ENCODE measurements around the gene CXCL9. TPM values are rescaled to one million over a fixed set of nuclear protein-coding genes. Genes with fewer than 3 reads are reported as not detected.

CXCL9 gene
- total and polyA plus RNA-seq, 7 donors, result 0.03 to 0.51 (median 0.14) TPM

DNA sequence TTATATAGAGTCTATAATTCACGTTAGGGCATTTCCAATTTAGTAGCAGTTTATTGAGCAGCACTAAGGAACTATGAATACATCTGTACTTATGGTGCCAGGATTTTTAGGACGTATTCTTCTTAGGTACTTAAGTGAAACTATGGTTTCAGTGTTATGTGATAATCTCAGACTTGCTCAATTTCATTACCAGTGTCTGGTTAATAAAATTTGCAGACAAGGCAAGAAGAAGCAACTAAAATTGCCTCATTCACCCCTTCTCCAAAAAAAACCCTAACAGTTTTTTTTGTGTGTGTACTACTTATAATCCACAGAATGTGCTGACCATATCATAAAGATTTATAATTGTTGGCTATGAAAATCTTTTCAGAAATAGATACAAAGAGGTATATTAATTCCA, 22.0 kb upstream of the CXCL9 start:
- TF ChIP-seq, protein P1, sequence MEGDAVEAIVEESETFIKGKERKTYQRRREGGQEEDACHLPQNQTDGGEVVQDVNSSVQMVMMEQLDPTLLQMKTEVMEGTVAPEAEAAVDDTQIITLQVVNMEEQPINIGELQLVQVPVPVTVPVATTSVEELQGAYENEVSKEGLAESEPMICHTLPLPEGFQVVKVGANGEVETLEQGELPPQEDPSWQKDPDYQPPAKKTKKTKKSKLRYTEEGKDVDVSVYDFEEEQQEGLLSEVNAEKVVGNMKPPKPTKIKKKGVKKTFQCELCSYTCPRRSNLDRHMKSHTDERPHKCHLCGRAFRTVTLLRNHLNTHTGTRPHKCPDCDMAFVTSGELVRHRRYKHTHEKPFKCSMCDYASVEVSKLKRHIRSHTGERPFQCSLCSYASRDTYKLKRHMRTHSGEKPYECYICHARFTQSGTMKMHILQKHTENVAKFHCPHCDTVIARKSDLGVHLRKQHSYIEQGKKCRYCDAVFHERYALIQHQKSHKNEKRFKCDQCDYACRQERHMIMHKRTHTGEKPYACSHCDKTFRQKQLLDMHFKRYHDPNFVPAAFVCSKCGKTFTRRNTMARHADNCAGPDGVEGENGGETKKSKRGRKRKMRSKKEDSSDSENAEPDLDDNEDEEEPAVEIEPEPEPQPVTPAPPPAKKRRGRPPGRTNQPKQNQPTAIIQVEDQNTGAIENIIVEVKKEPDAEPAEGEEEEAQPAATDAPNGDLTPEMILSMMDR (IDR thresholded peaks at IDR 0.05), result no peak
- 55 to 68% (median 57%) methylated on average over 2 of the region's 2 CpGs for WGBS, 3 donors
- H3K4me3 ChIP-seq, result no peak overlapping the region
- H3K36me3 ChIP-seq (ENCODE audit: insufficient read depth in 1 of 2, low read depth in 1 of 2), result no peaks in the 10 kb centered on the region
- intact Hi-C loops (cut with DNase I), result no loop called here
- ATAC-seq (no peak), DNase-seq (no peak)
- H3K27ac ChIP-seq, result no peak overlapping the region
- no peaks in the 10 kb centered on the region for H3K4me1 ChIP-seq
- no peaks in the 10 kb centered on the region for H3K27me3 ChIP-seq (ENCODE audit: insufficient read depth in 3 of 3, low read length in 2 of 3)
- no peaks in the 10 kb centered on the region for H3K9me3 ChIP-seq

DNA sequence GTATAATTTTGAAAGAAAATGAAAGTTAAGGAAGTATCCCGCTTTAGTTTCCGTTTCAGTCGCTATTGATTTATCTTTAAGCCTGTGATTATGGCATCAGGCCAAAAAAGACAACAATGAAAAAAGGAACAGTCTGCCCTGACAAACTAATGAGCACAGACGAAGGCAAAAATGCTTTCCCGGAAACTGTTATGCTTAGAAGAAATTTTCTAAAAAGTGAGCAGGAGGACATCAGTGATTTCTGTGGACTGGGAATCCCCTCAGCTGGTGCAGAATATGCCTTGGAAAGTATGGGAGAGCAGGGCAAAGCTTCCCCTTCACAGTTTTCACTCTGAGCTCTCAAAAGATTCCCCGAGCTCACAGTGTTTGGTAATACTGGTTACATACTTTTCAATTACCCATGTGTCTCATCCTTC, 21.0 kb upstream of the CXCL9 start:
- Histone ChIP-seq H3K27me3 (ENCODE audit: insufficient read depth in 3 of 3, low read length in 2 of 3) (no peaks in the 10 kb centered on the region), H3K4me1 (no peaks in the 10 kb centered on the region), H3K27ac (no peak overlapping the region), H3K4me3 (peak overlapping the region; percentile 46), H3K36me3 (ENCODE audit: insufficient read depth in 1 of 2, low read depth in 1 of 2) (no peaks in the 10 kb centered on the region), H3K9me3 (no peaks in the 10 kb centered on the region)
- no peak for ATAC-seq
- TF ChIP-seq, protein P1 (IDR thresholded peaks at IDR 0.05), result no peak
- intact Hi-C loops (cut with DNase I), result no loop called here
- DNase-seq, result no peak
- WGBS, 3 donors, result 21 to 31% (median 23%) methylated on average over 6 of the region's 6 CpGs

DNA sequence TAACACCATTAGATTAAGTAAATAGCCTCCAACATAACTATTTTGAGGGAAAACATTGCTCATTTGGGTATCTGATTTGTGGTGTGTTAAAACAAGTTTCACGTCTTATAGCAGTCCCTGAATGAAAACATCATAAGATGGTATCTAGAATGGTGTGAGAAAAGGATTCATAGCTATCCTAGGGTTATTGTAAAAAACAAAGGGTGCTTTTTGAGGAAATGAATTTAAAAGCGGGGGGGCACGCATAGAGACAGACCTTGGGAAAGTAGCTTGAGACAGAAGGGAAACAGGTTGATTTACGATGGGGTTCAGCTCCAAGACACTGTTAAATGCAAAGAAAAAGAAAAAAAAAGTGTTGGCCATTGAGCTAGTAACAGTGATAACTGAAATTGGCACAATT, 16.8 kb upstream of the CXCL9 start:
- TF ChIP-seq, protein P1 (IDR thresholded peaks at IDR 0.05), result no peak
- H3K27me3 ChIP-seq (ENCODE audit: insufficient read depth in 3 of 3, low read length in 2 of 3), result no peaks in the 10 kb centered on the region
- no peaks in the 10 kb centered on the region for H3K9me3 ChIP-seq
- no peak overlapping the region for H3K27ac ChIP-seq
- ATAC-seq (no peak), DNase-seq (no peak)
- H3K36me3 ChIP-seq (ENCODE audit: insufficient read depth in 1 of 2, low read depth in 1 of 2), result no peaks in the 10 kb centered on the region
- no peaks in the 10 kb centered on the region for H3K4me1 ChIP-seq
- H3K4me3 ChIP-seq, result no peak overlapping the region
- intact Hi-C loops (cut with DNase I), result no loop called here
- 81 to 84% (median 82%) methylated on average over 4 of the region's 4 CpGs for WGBS, 3 donors

DNA sequence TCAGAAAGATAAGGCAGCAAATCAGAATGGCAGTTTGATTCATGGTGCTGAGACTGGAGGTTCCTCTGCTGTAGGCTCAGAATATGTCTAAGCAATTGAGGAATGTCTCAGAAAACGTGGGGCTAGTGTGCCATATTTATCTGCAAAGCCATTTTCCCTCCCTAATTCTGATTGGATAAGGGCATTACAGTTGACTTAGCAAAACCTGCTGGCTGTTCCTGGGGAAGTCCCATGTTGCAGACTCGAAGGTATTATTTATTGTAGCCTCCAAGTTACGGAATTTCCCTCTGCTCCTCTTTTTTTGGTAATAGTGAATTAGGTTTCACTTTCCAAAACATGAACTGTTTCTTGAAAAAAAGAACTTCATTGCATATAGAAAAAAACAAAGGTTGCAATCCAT, 16.1 kb upstream of the CXCL9 start, which contains the start of gene CXCL10:
Gene CXCL10 (minus strand): TSS at position 109 of the 400 bp plus-strand sequence. CDS start 66 bp downstream, at position 43.
- no peaks in the 10 kb centered on the region for H3K4me1 ChIP-seq
- 24 to 27% (median 27%) methylated on average over 3 of the region's 3 CpGs for WGBS, 3 donors
- TF ChIP-seq, protein P1 (IDR thresholded peaks at IDR 0.05), result no peak
- ATAC-seq, result no peak
- H3K36me3 ChIP-seq (ENCODE audit: insufficient read depth in 1 of 2, low read depth in 1 of 2), result no peaks in the 10 kb centered on the region
- H3K9me3 ChIP-seq, result no peaks in the 10 kb centered on the region
- intact Hi-C loops (cut with DNase I), result no loop called here
- DNase-seq, result no peak
- H3K27me3 ChIP-seq (ENCODE audit: insufficient read depth in 3 of 3, low read length in 2 of 3), result no peaks in the 10 kb centered on the region
- H3K4me3 ChIP-seq, result no peak within 1 kb of the TSS
- no peak within 1 kb of the TSS for H3K27ac ChIP-seq

DNA sequence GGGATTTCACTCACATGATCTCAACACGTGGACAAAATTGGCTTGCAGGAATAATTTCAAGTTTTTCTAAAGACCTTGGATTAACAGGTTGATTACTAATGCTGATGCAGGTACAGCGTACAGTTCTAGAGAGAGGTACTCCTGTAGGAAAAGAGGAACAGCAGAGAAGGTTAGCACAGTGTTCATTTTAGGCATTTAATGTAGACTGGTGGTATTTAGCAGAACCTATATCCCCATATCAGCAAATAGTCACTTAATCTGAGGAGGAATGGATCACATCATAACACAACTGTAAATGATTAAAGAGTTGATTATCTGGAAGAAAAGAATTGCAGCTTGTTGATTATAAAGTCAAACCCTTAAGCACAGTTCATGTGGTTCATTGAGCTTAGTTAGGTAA, 15.4 kb upstream of the CXCL9 start:
- no peak overlapping the region for H3K27ac ChIP-seq
- DNase-seq (no peak), ATAC-seq (no peak)
- no peaks in the 10 kb centered on the region for H3K4me1 ChIP-seq
- no peaks in the 10 kb centered on the region for H3K36me3 ChIP-seq (ENCODE audit: insufficient read depth in 1 of 2, low read depth in 1 of 2)
- H3K4me3 ChIP-seq, result no peak overlapping the region
- TF ChIP-seq, protein P1 (IDR thresholded peaks at IDR 0.05), result no peak
- intact Hi-C loops (cut with DNase I), result no loop called here
- H3K27me3 ChIP-seq (ENCODE audit: insufficient read depth in 3 of 3, low read length in 2 of 3), result no peaks in the 10 kb centered on the region
- H3K9me3 ChIP-seq, result no peaks in the 10 kb centered on the region
- WGBS, 3 donors, result 64 to 71% (median 69%) methylated on average over 2 of the region's 2 CpGs

Measured in psoas muscle (tissue), 8 donors.